Gastroesophageal sphincter (tissue), 3 donors: ENCODE data around the gene SNCB.

Source experiments
- CTCF ChIP-seq, 4 experiments: fragments of 200-600 bp in 2 of 4; fragments of 450-650 bp in 2 of 4; sonication (generic) in 1 of 4; IDR thresholded peaks; one replicate each; pipeline ENCODE4 v1.5.1; 2017 to 2019; ENCODE audit warnings: antibody characterized with exemption in 4 of 4, mild to moderate bottlenecking in 2 of 4, moderate library complexity in 2 of 4
- EP300 ChIP-seq: sonication (generic); formaldehyde crosslinking; IDR thresholded peaks from one replicate; pipeline ENCODE4 v1.6.1; 2017; ENCODE audit warnings: antibody characterized with exemption, mild to moderate bottlenecking
- POLR2A ChIP-seq, 2 donors: fragments of 450-650 bp; IDR thresholded peaks; one replicate each; pipeline ENCODE4 v1.6.1; 2017; ENCODE audit warnings: antibody characterized with exemption in 2 of 2, mild to moderate bottlenecking in 2 of 2, moderate library complexity in 1 of 2
- POLR2AphosphoS5 ChIP-seq: sonication (generic); formaldehyde crosslinking; IDR thresholded peaks from one replicate; pipeline ENCODE4 v1.6.1; 2017; ENCODE audit warnings: antibody characterized with exemption

- TF ChIP-seq CTCF (IDR thresholded peaks at IDR 0.05) (no peak), POLR2A (IDR thresholded peaks at IDR 0.05) (no peak), EP300 (no peak), POLR2AphosphoS5 (no peak)
Measured at GRCh38 chr5:176629317-176629852, 949 bp downstream of the SNCB start.
